Omental fat pad (tissue), 4 donors: Measurements from ENCODE around the gene ANKS1B. TPM values are rescaled to one million over a fixed set of nuclear protein-coding genes. Genes with fewer than 3 reads are reported as not detected.

Experiments used
- ATAC-seq: fragments of 150-250 bp; one replicate; pipeline ENCODE4 v1.9.1; 2016; ENCODE audit warnings: mild to moderate bottlenecking, moderate library complexity; ENCODE audit not compliant: low FRiP score
- DNase-seq: peaks from one replicate; pipeline ENCODE4 v3.0.0-alpha.2; 2019; ENCODE audit warnings: low spot score
- CTCF ChIP-seq, 3 donors: fragments of 450-650 bp; IDR thresholded peaks; one replicate each; pipeline ENCODE4 v1.5.1; 2016 to 2017; ENCODE audit warnings: antibody characterized with exemption in 3 of 3, mild to moderate bottlenecking in 3 of 3, moderate library complexity in 2 of 3
- total RNA-seq, 4 donors: library from RNA; depleted of rRNA; stranded (reverse); fragments of >200 nt; gene quantifications; one replicate each; pipeline ENCODE4 v1.1.0, GENCODE V29; 2016

Gene ANKS1B
- total RNA-seq, 4 donors from 2014 or later, result 5.5 to 26.4 (median 7.6) TPM

- no peak for DNase-seq
- ATAC-seq, result no peak
- no peak for TF ChIP-seq CTCF (IDR thresholded peaks at IDR 0.05)
Measured at GRCh38 chr12:99427104-99427503, 557.6 kb downstream of the ANKS1B start.

- ATAC-seq (no peak), DNase-seq (no peak)
- no peak for TF ChIP-seq CTCF (IDR thresholded peaks at IDR 0.05)
Measured at GRCh38 chr12:99418379-99418778, 566.4 kb downstream of the ANKS1B start.

GRCh38 chr12:99413751-99414150 lies 571.0 kb downstream of the ANKS1B start:
- no peak for ATAC-seq
- TF ChIP-seq CTCF (IDR thresholded peaks at IDR 0.05), result no peak
- DNase-seq, result no peak

GRCh38 chr12:99393763-99394162 lies 591.0 kb downstream of the ANKS1B start:
- DNase-seq, result no peak
- no peak for ATAC-seq
- TF ChIP-seq CTCF (IDR thresholded peaks at IDR 0.05), result no peak

GRCh38 chr12:99392091-99392850 lies 592.5 kb downstream of the ANKS1B start:
- ATAC-seq, result no peak
- no peak for DNase-seq
- no peak for TF ChIP-seq CTCF (IDR thresholded peaks at IDR 0.05)

GRCh38 chr12:99390707-99391106 lies 594.0 kb downstream of the ANKS1B start:
- ATAC-seq (no peak), DNase-seq (no peak)
- no peak for TF ChIP-seq CTCF (IDR thresholded peaks at IDR 0.05)

- DNase-seq (no peak), ATAC-seq (no peak)
- TF ChIP-seq CTCF (IDR thresholded peaks at IDR 0.05), result no peak
Measured at GRCh38 chr12:99389751-99390150, 595.0 kb downstream of the ANKS1B start.
